ENCODE measurements around the gene TRAPPC5. TPM values are rescaled to one million over a fixed set of nuclear protein-coding genes. Genes with fewer than 3 reads are reported as not detected.
A peak's percentile ranks its signal among the peaks of the same experiment; 100 is the strongest.

The TRAPPC5 gene
- total RNA-seq, 1 donor from 2014 or later = 93.7 TPM

DNA sequence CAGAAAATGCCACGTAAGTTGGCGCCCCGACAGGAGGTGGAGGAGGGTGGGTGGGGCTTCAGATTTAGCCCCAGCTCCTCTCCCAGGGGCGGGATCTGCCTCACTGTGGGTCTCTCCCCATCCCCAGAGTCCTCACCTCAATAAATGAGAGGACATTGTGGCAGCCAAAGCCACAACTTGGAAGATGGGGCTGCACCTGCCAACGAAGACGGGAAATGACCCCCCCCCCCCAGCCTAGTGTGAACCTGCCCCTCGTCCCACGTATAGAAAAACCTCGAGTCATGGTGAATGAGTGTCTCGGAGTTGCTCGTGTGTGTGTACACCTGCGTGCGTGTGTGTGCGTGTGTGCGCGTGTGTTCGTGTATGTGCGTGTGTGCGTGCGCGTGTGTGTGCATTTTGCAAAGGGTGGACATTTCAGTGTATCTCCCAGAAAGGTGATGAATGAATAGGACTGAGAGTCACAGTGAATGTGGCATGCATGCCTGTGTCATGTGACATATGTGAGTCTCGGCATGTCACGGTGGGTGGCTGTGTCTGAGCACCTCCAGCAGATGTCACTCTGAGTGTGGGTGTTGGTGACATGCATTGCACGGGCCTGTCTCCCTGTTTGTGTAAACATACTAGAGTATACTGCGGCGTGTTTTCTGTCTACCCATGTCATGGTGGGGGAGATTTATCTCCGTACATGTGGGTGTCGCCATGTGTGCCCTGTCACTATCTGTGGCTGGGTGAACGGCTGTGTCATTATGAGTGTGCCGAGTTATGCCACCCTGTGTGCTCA, 1.5 kb upstream of the TRAPPC5 start:
- Mint-ChIP-seq H3K27me3 (ENCODE audit: low read depth) (peaks cover 39% of the 10 kb centered on the region), H3K27ac (no peak overlapping the region), H3K4me1 (peaks cover 6% of the 10 kb centered on the region), H3K36me3 (peaks cover 8% of the 10 kb centered on the region), H3K9me3 (no peaks in the 10 kb centered on the region), H3K4me3 (peak overlapping the region; percentile 29)
- DNase-seq (ENCODE audit: low spot score in 2 of 2, unreplicated experiment in 2 of 2) = no peak
- TF ChIP-seq, protein P1, sequence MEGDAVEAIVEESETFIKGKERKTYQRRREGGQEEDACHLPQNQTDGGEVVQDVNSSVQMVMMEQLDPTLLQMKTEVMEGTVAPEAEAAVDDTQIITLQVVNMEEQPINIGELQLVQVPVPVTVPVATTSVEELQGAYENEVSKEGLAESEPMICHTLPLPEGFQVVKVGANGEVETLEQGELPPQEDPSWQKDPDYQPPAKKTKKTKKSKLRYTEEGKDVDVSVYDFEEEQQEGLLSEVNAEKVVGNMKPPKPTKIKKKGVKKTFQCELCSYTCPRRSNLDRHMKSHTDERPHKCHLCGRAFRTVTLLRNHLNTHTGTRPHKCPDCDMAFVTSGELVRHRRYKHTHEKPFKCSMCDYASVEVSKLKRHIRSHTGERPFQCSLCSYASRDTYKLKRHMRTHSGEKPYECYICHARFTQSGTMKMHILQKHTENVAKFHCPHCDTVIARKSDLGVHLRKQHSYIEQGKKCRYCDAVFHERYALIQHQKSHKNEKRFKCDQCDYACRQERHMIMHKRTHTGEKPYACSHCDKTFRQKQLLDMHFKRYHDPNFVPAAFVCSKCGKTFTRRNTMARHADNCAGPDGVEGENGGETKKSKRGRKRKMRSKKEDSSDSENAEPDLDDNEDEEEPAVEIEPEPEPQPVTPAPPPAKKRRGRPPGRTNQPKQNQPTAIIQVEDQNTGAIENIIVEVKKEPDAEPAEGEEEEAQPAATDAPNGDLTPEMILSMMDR (IDR thresholded peaks at IDR 0.05; ENCODE audit: unreplicated experiment) = no peak

DNA sequence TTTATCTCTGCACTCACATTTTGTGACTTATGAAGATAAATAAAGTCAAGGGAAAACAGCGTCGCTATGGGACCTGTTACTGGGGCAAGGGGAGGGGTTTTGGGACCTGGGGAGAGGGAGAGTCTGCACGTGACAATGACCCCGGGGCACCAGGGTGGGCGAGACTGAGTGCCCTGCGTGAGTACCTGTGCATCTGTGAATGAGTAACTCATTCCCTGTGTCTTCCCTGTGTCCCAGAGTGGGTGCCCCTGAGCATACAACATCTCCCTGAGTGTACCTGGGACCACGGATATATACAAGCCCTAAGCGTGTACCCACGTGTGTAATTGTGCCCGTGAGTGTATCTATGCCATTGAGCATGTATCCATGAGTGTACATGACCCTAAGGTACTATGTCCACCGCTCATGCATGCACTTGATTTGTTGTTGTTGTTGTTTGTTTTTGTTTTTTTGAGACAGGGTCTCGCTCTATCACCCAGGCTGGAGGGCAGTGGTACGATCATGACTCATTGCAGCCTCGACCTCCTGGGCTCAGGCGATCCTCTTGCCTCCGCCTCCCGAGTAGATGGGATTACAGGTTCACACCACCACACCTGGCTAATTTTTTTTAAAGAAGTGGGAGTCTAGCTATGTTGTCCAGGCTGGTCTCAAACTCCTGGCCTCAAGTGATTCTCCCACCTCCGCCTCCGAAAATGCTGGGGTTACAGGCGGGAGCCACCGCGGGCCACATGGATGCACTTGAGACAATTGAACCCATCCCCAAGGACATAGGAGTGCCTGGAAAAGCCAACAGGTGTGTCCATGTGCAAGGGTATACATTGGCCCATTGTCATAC, 645 bp upstream of the TRAPPC5 start:
- H3K36me3 Mint-ChIP-seq = peaks cover 8% of the 10 kb centered on the region
- peak overlapping the region; percentile 56 for H3K4me3 Mint-ChIP-seq
- H3K27ac Mint-ChIP-seq = no peak overlapping the region
- H3K27me3 Mint-ChIP-seq (ENCODE audit: low read depth) = peaks cover 35% of the 10 kb centered on the region
- TF ChIP-seq, protein P1 (IDR thresholded peaks at IDR 0.05; ENCODE audit: unreplicated experiment) = no peak
- H3K9me3 Mint-ChIP-seq = no peaks in the 10 kb centered on the region
- no peak for DNase-seq (ENCODE audit: low spot score in 2 of 2, unreplicated experiment in 2 of 2)
- H3K4me1 Mint-ChIP-seq = peaks cover 6% of the 10 kb centered on the region

DNA sequence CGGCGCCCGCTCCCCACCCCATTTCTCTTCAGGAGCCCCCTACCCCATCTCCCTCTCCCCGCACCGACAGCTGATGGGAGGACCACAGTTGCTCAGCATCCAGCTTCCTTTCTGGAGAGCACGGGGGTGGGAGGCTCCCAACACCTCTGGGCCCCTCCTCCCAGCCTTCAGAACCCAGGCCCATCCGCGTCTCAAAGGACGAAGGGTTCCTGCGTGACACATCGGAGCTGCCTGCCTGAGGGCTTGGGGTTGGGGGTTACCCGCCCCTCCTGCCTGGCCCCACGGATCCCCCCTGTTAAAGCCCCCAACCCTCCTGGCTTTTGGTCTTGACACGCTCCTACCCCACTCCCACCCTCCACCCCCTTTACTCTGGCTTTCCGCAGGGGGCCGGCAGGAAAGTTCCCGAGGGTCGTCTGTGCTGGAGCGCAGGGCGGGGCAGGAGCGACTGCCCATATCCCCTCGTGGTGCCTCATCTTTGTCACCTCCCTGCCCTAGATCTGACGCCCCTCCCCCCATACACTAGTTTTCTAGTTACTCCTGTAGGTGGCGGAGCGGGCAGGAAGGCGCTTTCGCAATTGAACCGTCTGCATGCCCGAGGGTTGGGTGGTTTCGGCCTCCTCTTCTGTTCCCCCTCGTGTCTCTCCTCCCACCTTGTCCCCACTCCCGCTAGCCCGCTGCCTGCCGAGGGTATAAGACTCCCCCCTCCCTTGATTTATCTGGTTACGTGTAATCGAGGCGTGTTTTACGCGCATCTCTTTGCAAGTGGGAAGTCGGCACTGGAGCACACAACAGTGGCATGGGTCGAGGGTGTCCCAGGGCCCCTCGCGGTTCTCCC, 924 bp downstream of the TRAPPC5 start:
- TF ChIP-seq, protein P1 (IDR thresholded peaks at IDR 0.05; ENCODE audit: unreplicated experiment) = no peak
- peaks cover 17% of the 10 kb centered on the region for H3K4me1 Mint-ChIP-seq
- peak in 1 of 2 experiments; percentile 63 for DNase-seq (ENCODE audit: low spot score in 2 of 2, unreplicated experiment in 2 of 2)
- H3K27ac Mint-ChIP-seq = peak overlapping the region; percentile 87
- no peaks in the 10 kb centered on the region for H3K9me3 Mint-ChIP-seq
- H3K36me3 Mint-ChIP-seq = peaks cover 13% of the 10 kb centered on the region
- H3K4me3 Mint-ChIP-seq = peak overlapping the region; percentile 84
- H3K27me3 Mint-ChIP-seq (ENCODE audit: low read depth) = peaks cover 25% of the 10 kb centered on the region

DNA sequence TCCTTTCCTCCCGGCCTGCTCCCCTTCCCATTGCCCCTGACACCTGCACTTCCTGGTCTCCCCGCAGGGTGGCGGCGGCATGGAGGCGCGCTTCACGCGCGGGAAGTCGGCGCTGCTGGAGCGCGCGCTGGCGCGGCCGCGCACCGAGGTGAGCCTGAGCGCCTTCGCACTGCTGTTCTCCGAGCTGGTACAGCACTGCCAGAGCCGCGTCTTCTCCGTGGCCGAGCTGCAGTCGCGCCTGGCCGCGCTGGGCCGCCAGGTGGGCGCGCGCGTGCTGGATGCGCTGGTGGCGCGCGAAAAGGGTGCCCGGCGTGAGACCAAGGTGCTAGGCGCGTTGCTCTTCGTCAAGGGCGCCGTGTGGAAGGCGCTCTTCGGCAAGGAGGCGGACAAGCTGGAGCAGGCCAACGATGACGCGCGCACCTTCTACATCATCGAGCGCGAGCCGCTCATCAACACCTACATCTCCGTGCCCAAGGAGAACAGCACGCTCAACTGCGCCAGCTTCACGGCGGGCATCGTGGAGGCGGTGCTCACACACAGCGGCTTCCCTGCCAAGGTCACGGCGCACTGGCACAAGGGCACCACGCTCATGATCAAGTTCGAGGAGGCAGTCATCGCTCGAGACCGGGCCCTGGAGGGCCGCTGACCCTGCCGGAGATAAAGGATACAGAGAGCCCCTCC, 1.7 kb downstream of the TRAPPC5 start:
- Mint-ChIP-seq H3K27ac (no peak overlapping the region), H3K9me3 (no peaks in the 10 kb centered on the region), H3K4me1 (peaks cover 17% of the 10 kb centered on the region), H3K27me3 (ENCODE audit: low read depth) (peaks cover 18% of the 10 kb centered on the region), H3K4me3 (peak overlapping the region; percentile 84), H3K36me3 (peaks cover 13% of the 10 kb centered on the region)
- no peak for DNase-seq (ENCODE audit: low spot score in 2 of 2, unreplicated experiment in 2 of 2)
- TF ChIP-seq, protein P1 (IDR thresholded peaks at IDR 0.05; ENCODE audit: unreplicated experiment) = no peak
